HEK293 (cell line): ENCODE data around the gene PPP1R14B.

Experiments
- CTCF ChIA-PET: fragments of 350-600 bp; formaldehyde crosslinking; extraction: SDS; loops from one replicate; lab custom pipeline; 2021; ENCODE audit warnings: antibody characterized with exemption; lab: Yijun Ruan, JAX
- POLR2A ChIA-PET: fragments of 300-600 bp; formaldehyde crosslinking; extraction: SDS; loops from one replicate; lab custom pipeline; 2020; ENCODE audit warnings: antibody characterized with exemption, inconsistent platforms; lab: Yijun Ruan, JAX
- H3K27ac ChIP-seq: fragments of 200-500 bp; sonication (Bioruptor generic); 2 replicates; pipeline ENCODE4 v1.5.1; 2014; ENCODE audit warnings: low read depth, low read length, control low read depth, inconsistent platforms; ENCODE audit errors: extremely low read depth
- H3K36me3 ChIP-seq, 2 experiments: fragments of 200-500 bp in 1 of 2; sonication (Bioruptor generic) in 1 of 2; 1 replicate in 1 of 2; 2 replicates in 1 of 2; pipeline ENCODE4 v1.5.1; 2014 to 2017; ENCODE audit warnings: inconsistent platforms in 2 of 2, low read length in 2 of 2; ENCODE audit not compliant: control insufficient read depth in 2 of 2, insufficient read depth in 1 of 2
- H3K4me1 ChIP-seq: fragments of 200-500 bp; sonication (Bioruptor generic); 2 replicates; pipeline ENCODE4 v1.5.1; 2014; ENCODE audit warnings: mild to moderate bottlenecking, low read length, inconsistent platforms; ENCODE audit not compliant: control insufficient read depth, insufficient read depth
- H3K4me3 ChIP-seq: 2 replicates; pipeline ENCODE4 v1.5.1; 2011; ENCODE audit warnings: low read depth, mild to moderate bottlenecking, control low read depth, low read length, moderate library complexity
- H3K9me3 ChIP-seq: fragments of 200-500 bp; sonication (Bioruptor generic); 2 replicates; pipeline ENCODE4 v1.5.1; 2014; ENCODE audit warnings: low read depth, low read length, inconsistent platforms; ENCODE audit not compliant: control insufficient read depth, insufficient read depth
- BCL11B ChIP-seq: fragments of 450-650 bp; formaldehyde crosslinking; IDR thresholded peaks from 2 replicates; pipeline ENCODE4 v1.5.1; 2016; ENCODE audit warnings: low read depth, missing biosample characterization, missing genetic modification characterization
- GFI1B ChIP-seq: fragments of 450-650 bp; formaldehyde crosslinking; IDR thresholded peaks from 2 replicates; pipeline ENCODE4 v1.5.1; 2016; ENCODE audit warnings: missing biosample characterization, missing genetic modification characterization
- GLIS2 ChIP-seq: fragments of 450-650 bp; formaldehyde crosslinking; IDR thresholded peaks from 2 replicates; pipeline ENCODE4 v1.5.1; 2016; ENCODE audit warnings: missing biosample characterization, missing genetic modification characterization
- HIC1 ChIP-seq: fragments of 450-650 bp; formaldehyde crosslinking; IDR thresholded peaks from 2 replicates; pipeline ENCODE4 v1.5.1; 2016; ENCODE audit warnings: missing biosample characterization, missing genetic modification characterization
- INSM2 ChIP-seq: fragments of 450-650 bp; formaldehyde crosslinking; IDR thresholded peaks from 2 replicates; pipeline ENCODE4 v1.5.1; 2016; ENCODE audit warnings: missing biosample characterization, missing genetic modification characterization
- KLF8 ChIP-seq: fragments of 450-650 bp; formaldehyde crosslinking; IDR thresholded peaks from 2 replicates; pipeline ENCODE4 v1.5.1; 2016; ENCODE audit warnings: missing biosample characterization, missing genetic modification characterization
- SETDB1 ChIP-seq: IDR thresholded peaks from one replicate; pipeline ENCODE4 v1.6.1; 2017; ENCODE audit warnings: mild to moderate bottlenecking, low read length, moderate library complexity, mixed read lengths; ENCODE audit not compliant: insufficient read length
- SP2 ChIP-seq: fragments of 450-650 bp; formaldehyde crosslinking; IDR thresholded peaks from 2 replicates; pipeline ENCODE4 v1.5.1; 2016; ENCODE audit warnings: missing biosample characterization, missing genetic modification characterization
- SP3 ChIP-seq: fragments of 450-650 bp; formaldehyde crosslinking; IDR thresholded peaks from 2 replicates; pipeline ENCODE4 v1.5.1; 2016; ENCODE audit warnings: missing biosample characterization, missing genetic modification characterization
- WT1 ChIP-seq: fragments of 450-650 bp; formaldehyde crosslinking; IDR thresholded peaks from 2 replicates; pipeline ENCODE4 v1.5.1; 2016; ENCODE audit warnings: missing biosample characterization, missing genetic modification characterization
- ZBTB21 ChIP-seq: fragments of 450-650 bp; formaldehyde crosslinking; IDR thresholded peaks from 2 replicates; pipeline ENCODE4 v1.5.1; 2017; ENCODE audit warnings: missing biosample characterization, missing genetic modification characterization
- ZEB2 ChIP-seq: fragments of 450-650 bp; formaldehyde crosslinking; IDR thresholded peaks from 2 replicates; pipeline ENCODE4 v1.5.1; 2016; ENCODE audit warnings: missing biosample characterization, missing genetic modification characterization
- ZFHX2 ChIP-seq: fragments of 450-650 bp; formaldehyde crosslinking; conservative IDR thresholded peaks from 2 replicates; pipeline ENCODE4 v1.5.1; 2016; ENCODE audit warnings: missing biosample characterization, missing genetic modification characterization
- ZIC2 ChIP-seq: fragments of 450-650 bp; formaldehyde crosslinking; IDR thresholded peaks from 2 replicates; pipeline ENCODE4 v1.5.1; 2016; ENCODE audit warnings: missing biosample characterization, missing genetic modification characterization
- ZNF121 ChIP-seq: fragments of 450-650 bp; formaldehyde crosslinking; IDR thresholded peaks from 2 replicates; pipeline ENCODE4 v1.5.1; 2016; ENCODE audit warnings: missing biosample characterization, missing genetic modification characterization
- ZNF19 ChIP-seq: fragments of 450-650 bp; formaldehyde crosslinking; IDR thresholded peaks from 2 replicates; pipeline ENCODE4; 2016; ENCODE audit warnings: missing biosample characterization, missing genetic modification characterization, low read depth
- ZNF239 ChIP-seq: fragments of 450-650 bp; formaldehyde crosslinking; IDR thresholded peaks from 2 replicates; pipeline ENCODE4 v1.5.1; 2016; ENCODE audit warnings: missing biosample characterization, missing genetic modification characterization
- ZNF24 ChIP-seq: fragments of 450-650 bp; formaldehyde crosslinking; IDR thresholded peaks from 2 replicates; pipeline ENCODE4 v1.5.1; 2016; ENCODE audit warnings: missing biosample characterization, missing genetic modification characterization
- ZNF341 ChIP-seq: fragments of 450-650 bp; formaldehyde crosslinking; IDR thresholded peaks from 2 replicates; pipeline ENCODE4; 2016; ENCODE audit warnings: low read depth, missing biosample characterization, missing genetic modification characterization
- ZNF600 ChIP-seq: fragments of 450-650 bp; formaldehyde crosslinking; IDR thresholded peaks from 2 replicates; pipeline ENCODE4 v1.5.1; 2016; ENCODE audit warnings: missing biosample characterization, missing genetic modification characterization
- ZNF701 ChIP-seq: fragments of 450-650 bp; formaldehyde crosslinking; IDR thresholded peaks from 2 replicates; pipeline ENCODE4 v1.5.1; 2016; ENCODE audit warnings: missing biosample characterization, missing genetic modification characterization
- ZNF76 ChIP-seq: fragments of 450-650 bp; formaldehyde crosslinking; IDR thresholded peaks from 2 replicates; pipeline ENCODE4; 2016; ENCODE audit warnings: low read depth, missing biosample characterization, missing genetic modification characterization, borderline replicate concordance
- ZSCAN16 ChIP-seq: fragments of 450-650 bp; formaldehyde crosslinking; IDR thresholded peaks from 2 replicates; pipeline ENCODE4 v1.5.1; 2016; ENCODE audit warnings: missing biosample characterization, missing genetic modification characterization
- ZSCAN23 ChIP-seq: fragments of 450-650 bp; formaldehyde crosslinking; IDR thresholded peaks from 2 replicates; pipeline ENCODE4 v1.5.1; 2016; ENCODE audit warnings: missing biosample characterization, missing genetic modification characterization
- TF ChIP-seq, protein P1 (sequence below): fragments of 450-650 bp; formaldehyde crosslinking; IDR thresholded peaks from 2 replicates; pipeline ENCODE4 v1.5.1; 2016; ENCODE audit warnings: missing biosample characterization, missing genetic modification characterization
- TF ChIP-seq, protein P2 (sequence below): fragments of 450-650 bp; formaldehyde crosslinking; conservative IDR thresholded peaks from 2 replicates; pipeline ENCODE4 v1.5.1; 2016; ENCODE audit warnings: low read depth, missing biosample characterization, missing genetic modification characterization

Gene PPP1R14B

GRCh38 chr11:64243236-64243854 is 3.4 kb downstream of the PPP1R14B start (continued):
- TF ChIP-seq INSM2 (tag by site-specific recombination) = no peak
- TF ChIP-seq GFI1B (tag by site-specific recombination) = no peak
- no peak for TF ChIP-seq ZSCAN23 (tag by site-specific recombination)
- TF ChIP-seq SETDB1 = no peak
- TF ChIP-seq ZSCAN16 (tag by site-specific recombination) = no peak
- TF ChIP-seq SP2 (tag by site-specific recombination) = peak; percentile 14; the same call in 1 of the 2 replicates
- no peak for TF ChIP-seq ZNF239 (tag by site-specific recombination)
- no peak for TF ChIP-seq ZBTB21 (tag by site-specific recombination)
- no peak for TF ChIP-seq BCL11B
- no peak for TF ChIP-seq ZNF24 (tag by site-specific recombination)

GRCh38 chr11:64241491-64242374 is 5.0 kb downstream of the PPP1R14B start:
- POLR2A ChIA-PET = interaction anchor here (0.7 to 7.2 kb wide), 21 partner anchors 8 to 537 kb away, joined by 3 to 96 read pairs (median 6); partner anchors contain the start of genes BAD, CATSPERZ, ESRRA and NUDT22
- CTCF ChIA-PET = interaction anchor here (0.6 to 2.2 kb wide), 11 partner anchors 9 to 959 kb away, joined by 3 to 13 read pairs (median 4); no protein-coding TSS in a partner anchor
- peak overlapping the region; percentile 75 for H3K4me3 ChIP-seq
- TF ChIP-seq, protein P1, sequence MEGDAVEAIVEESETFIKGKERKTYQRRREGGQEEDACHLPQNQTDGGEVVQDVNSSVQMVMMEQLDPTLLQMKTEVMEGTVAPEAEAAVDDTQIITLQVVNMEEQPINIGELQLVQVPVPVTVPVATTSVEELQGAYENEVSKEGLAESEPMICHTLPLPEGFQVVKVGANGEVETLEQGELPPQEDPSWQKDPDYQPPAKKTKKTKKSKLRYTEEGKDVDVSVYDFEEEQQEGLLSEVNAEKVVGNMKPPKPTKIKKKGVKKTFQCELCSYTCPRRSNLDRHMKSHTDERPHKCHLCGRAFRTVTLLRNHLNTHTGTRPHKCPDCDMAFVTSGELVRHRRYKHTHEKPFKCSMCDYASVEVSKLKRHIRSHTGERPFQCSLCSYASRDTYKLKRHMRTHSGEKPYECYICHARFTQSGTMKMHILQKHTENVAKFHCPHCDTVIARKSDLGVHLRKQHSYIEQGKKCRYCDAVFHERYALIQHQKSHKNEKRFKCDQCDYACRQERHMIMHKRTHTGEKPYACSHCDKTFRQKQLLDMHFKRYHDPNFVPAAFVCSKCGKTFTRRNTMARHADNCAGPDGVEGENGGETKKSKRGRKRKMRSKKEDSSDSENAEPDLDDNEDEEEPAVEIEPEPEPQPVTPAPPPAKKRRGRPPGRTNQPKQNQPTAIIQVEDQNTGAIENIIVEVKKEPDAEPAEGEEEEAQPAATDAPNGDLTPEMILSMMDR = peak; percentile 42; the same call in 1 of the 2 replicates
- TF ChIP-seq, protein P2, sequence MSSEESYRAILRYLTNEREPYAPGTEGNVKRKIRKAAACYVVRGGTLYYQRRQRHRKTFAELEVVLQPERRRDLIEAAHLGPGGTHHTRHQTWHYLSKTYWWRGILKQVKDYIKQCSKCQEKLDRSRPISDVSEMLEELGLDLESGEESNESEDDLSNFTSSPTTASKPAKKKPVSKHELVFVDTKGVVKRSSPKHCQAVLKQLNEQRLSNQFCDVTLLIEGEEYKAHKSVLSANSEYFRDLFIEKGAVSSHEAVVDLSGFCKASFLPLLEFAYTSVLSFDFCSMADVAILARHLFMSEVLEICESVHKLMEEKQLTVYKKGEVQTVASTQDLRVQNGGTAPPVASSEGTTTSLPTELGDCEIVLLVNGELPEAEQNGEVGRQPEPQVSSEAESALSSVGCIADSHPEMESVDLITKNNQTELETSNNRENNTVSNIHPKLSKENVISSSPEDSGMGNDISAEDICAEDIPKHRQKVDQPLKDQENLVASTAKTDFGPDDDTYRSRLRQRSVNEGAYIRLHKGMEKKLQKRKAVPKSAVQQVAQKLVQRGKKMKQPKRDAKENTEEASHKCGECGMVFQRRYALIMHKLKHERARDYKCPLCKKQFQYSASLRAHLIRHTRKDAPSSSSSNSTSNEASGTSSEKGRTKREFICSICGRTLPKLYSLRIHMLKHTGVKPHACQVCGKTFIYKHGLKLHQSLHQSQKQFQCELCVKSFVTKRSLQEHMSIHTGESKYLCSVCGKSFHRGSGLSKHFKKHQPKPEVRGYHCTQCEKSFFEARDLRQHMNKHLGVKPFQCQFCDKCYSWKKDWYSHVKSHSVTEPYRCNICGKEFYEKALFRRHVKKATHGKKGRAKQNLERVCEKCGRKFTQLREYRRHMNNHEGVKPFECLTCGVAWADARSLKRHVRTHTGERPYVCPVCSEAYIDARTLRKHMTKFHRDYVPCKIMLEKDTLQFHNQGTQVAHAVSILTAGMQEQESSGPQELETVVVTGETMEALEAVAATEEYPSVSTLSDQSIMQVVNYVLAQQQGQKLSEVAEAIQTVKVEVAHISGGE = peak; percentile 90
- TF ChIP-seq ZEB2 (tag by site-specific recombination) (no peak), ZIC2 (tag by site-specific recombination) (peak; percentile 74), GLIS2 (tag by site-specific recombination) (peak; percentile 99), ZFHX2 (peak; percentile 90), ZNF121 (tag by site-specific recombination) (no peak), ZNF341 (tag by site-specific recombination) (peak; percentile 90), KLF8 (tag by site-specific recombination) (0 out of 2 replicates have a peak, but pooled peaks have one; percentile 42), ZNF600 (peak; percentile 96), ZNF19 (no peak), HIC1 (peak; percentile 56; the same call in 1 of the 2 replicates), SP3 (tag by site-specific recombination) (peak; percentile 67), ZNF76 (peak; percentile 30; the same call in 1 of the 2 replicates), WT1 (tag by site-specific recombination) (peak; percentile 25; the same call in 1 of the 2 replicates), ZNF701 (tag by site-specific recombination) (no peak), SP2 (tag by site-specific recombination) (peak; percentile 87)

More at GRCh38 chr11:64241491-64242374, 5.0 kb downstream of the PPP1R14B start:
- Histone ChIP-seq H3K27ac (peak overlapping the region; percentile 83; the same call in 1 of the 2 replicates), H3K9me3 (no peaks in the 10 kb centered on the region), H3K4me1 (no peaks in the 10 kb centered on the region), H3K36me3 (peaks cover 0 to 43% of the 10 kb centered on the region in 2 experiments; a peak in 1 of 3 replicates)
